CD4-positive, alpha-beta T cell treated with Interleukin-17A for 4 hours (primary cell): ENCODE measurements around the gene PLCG2.
"Not testable (repeated sequence)": the region's sequence is repeated elsewhere in the genome, so short reads cannot be mapped to it uniquely, and the experiment has no call there.

Experiments used
- DNase-seq: peaks from one replicate; pipeline ENCODE4 v3.0.0-alpha.2; 2020; ENCODE audit warnings: mixed read lengths

Gene PLCG2

GRCh38 chr16:81921085-81921814 lies 142.2 kb downstream of the PLCG2 start:
- DNase-seq: no peak

DNA sequence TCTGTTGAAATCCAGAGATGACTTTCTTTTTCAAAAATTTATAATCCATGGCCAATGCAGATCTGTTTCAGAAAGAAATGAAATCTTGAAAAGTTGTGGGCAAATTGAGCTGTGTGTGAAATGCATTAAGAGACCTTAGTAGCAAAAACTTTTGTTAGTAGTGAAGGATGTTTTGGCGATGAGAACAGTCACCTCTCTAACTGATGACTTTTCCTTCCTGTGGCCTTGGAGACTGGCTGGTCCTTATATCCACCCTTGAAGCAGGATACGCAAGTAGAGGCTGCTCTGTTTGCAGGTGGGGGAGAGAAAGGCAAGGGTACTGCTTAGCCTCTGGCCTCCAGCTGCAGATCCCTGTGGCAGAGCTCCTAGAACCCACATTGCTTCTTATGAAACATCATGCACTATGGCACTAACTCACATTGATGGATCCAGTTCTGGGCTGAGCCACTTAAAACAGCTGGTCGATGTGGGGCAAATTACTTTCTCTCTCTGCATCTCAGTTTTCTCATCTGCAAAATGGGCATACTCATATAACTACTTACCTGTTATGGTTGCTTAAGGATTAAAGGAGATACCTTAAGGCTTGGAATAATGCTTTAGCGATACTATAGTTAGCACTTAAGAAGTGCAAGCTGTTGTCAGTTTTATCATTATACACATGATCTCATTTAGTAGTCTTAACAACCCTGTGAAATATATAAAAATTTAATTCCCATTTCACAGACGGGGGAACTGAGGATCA lies 142.9 kb downstream of the PLCG2 start:
- no peak for DNase-seq

DNA sequence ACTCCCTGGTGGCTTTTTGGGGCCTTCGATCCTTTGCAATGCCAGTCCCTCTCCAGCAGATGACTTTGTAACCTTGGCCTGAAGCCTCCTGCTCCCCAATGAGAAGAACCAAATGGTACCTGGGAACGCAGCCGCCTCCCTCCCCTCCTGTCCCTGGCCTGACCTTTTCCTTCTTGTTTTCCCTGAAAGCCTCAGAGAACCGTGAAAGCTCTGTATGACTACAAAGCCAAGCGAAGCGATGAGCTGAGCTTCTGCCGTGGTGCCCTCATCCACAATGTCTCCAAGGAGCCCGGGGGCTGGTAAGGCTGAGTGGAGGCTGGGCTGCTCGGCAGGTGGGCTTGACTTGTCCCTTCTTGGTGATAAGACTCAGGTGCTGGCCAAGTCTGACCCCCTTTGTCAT lies 144.2 kb downstream of the PLCG2 start:
- no peak for DNase-seq

GRCh38 chr16:81925016-81925415 lies 145.9 kb downstream of the PLCG2 start:
- DNase-seq: no peak

GRCh38 chr16:81926036-81926435 lies 146.9 kb downstream of the PLCG2 start:
- no peak for DNase-seq

- no peak for DNase-seq
These were observed 148.6 kb downstream of the PLCG2 start for GRCh38 chr16:81927561-81928185.

- DNase-seq: no peak
These were observed 149.3 kb downstream of the PLCG2 start for GRCh38 chr16:81928271-81928918.

- no peak for DNase-seq
These were observed 149.9 kb downstream of the PLCG2 start for GRCh38 chr16:81928975-81929374.

GRCh38 chr16:81929841-81930240 lies 150.8 kb downstream of the PLCG2 start:
- no peak for DNase-seq

- DNase-seq: no peak
These were observed 152.8 kb downstream of the PLCG2 start for GRCh38 chr16:81931927-81932326.

DNA sequence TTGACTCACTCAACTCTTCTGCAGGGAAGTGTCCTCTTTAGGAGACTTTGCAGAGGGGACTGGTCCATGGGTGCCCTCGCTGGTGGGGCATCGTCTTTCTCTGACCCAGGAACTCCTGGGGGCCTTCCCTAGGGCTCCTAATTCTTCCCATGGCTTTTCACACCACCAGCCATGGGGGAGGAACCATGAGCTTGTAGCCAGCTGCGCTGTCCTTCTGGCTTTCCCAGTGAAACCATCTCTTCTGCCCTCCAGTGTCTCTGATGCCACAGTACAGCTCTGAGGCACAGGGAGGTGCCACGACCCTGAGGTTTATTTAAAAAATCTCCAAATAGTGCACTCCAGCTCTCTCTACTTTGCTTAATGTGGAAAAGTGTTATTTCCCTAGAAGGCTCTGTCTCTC lies 153.6 kb downstream of the PLCG2 start:
- no peak for DNase-seq

DNA sequence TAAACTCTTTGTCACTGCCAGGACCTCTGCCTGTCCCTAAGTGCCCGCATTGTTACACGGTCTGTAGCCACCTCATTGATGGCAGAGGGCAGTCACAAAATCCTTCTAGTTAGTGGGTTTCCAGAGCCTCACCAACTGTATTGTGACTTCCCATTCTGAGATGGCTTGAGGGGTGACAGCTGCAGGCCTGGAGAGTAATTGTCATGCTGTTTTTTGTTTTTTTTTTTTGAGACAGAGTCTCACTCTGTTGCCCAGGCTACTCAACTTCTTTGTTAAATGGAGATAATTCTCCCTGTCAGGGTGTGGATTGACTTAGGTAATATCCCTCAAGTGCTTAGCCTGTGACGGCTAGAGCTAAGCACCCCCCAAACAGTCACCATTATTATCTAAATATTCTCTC lies 154.3 kb downstream of the PLCG2 start:
- no peak for DNase-seq

DNA sequence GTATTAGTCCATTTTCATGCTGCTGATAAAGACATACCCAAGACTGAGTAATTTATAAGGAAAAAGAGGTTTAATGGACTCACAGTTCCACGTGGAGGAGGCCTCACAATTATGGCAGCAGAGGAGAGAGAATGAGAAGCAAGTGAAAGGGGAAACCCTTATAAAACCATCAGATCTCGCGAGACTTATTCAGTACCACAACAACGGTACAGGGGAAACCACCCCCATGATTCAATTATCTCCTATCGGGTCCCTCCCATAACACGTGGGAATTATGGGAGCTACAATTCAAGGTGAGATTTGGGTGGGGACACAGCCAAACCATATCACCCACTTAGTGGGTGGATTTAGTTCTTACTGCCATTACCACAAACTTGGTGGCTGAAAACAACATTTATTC lies 155.6 kb downstream of the PLCG2 start:
- DNase-seq: not testable (repeated sequence)

DNA sequence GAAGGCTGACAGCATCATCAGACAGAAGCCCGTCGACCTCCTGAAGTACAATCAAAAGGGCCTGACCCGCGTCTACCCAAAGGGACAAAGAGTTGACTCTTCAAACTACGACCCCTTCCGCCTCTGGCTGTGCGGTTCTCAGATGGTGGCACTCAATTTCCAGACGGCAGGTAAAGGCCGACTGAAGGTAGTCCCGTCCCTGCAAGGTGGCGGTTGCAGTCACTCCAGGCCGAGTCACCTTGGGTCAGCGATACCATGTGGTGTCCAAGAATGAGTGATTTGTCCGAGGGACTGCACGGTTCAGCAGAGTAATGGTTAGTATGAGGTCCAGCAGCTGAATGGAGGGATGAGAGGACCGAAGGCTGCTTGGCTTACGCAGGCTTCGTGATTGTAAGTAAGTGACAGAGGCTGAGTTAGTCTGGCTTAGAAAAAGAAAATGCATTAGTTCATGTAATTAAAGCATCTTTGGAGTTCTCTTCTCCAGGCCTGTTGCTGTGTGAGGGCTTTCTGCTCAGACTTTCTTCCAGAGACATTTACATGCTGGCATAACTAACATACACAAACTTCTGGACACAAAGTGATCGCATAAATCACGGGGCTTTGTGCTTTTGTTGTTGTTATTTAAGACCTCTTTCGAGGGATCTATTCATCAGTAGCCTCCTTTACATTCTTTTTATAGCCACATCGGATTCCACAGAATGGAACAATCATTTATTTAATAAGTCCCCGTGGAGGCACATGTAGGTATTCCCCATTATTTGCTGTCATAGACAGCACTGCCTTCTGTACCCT lies 157.3 kb downstream of the PLCG2 start:
- DNase-seq: no peak

DNA sequence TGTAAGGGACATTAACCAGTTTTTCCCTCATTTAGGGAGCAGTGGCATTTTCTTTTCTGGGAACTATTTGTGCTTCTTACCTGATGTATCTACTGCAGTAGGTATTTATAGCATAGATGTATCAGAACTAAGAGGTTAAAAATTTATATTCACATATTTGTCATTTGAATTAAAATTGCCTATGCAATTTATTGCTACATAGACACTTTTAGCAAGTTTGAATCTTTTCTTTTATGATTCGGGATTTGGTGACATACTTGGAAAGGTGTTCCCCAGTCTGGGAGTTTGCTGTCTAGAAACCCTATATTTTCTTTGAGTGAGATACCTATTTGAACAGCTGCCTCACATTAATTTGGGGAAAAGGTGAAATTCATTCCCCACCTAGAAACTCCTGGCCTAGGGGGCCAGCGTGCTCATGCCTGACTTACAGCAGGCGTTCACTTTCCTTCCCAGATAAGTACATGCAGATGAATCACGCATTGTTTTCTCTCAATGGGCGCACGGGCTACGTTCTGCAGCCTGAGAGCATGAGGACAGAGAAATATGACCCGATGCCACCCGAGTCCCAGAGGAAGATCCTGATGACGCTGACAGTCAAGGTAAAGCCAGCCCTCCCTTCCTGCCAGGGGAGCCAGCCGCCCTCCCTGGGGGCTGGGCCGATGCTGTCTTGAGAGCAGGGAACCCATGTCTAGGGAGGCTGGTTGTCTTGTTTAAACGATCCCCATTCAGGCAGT lies 158.4 kb downstream of the PLCG2 start:
- DNase-seq: no peak

GRCh38 chr16:81938326-81939163 lies 159.5 kb downstream of the PLCG2 start:
- DNase-seq: no peak

DNA sequence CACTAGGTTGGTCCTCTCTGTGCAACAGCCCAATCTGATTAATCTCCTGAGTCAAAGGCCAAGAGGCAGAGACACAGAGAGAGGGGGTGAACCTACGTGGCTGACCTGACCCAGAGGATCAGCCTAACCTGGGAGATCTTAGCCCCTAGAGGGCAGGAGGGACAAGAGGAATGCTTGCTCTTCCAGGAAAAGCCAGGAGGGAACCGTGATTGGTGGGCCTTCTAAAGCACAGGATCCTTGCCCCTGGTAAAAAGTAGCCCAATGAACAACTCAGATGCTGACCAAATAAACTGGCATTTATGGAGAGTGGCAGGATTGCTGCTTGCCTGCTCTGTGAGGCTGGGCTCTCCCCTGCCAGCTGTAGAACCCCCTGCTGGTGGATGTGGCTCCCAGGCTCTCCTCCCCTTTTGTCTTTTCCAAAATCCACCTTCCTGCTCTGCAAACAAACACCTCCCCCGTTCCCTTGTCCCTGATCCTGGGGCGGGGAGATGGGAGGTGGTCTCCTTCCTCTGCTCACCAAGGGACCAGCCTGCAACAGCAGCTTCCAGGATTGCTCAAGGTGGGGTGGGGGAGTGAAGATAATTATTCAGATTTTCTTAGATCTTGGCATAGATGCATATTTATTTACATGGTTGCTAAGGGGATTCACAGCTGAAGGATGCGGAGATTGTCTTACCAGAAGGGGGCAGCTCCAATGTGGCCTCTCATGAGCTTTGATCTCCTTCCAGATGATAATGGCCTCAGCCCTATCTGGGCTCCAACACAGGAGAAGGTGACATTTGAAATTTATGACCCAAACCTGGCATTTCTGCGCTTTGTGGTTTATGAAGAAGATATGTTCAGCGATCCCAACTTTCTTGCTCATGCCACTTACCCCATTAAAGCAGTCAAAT lies 160.3 kb downstream of the PLCG2 start:
- no peak for DNase-seq

- no peak for DNase-seq
These were observed 161.9 kb downstream of the PLCG2 start for GRCh38 chr16:81940781-81941560.

DNA sequence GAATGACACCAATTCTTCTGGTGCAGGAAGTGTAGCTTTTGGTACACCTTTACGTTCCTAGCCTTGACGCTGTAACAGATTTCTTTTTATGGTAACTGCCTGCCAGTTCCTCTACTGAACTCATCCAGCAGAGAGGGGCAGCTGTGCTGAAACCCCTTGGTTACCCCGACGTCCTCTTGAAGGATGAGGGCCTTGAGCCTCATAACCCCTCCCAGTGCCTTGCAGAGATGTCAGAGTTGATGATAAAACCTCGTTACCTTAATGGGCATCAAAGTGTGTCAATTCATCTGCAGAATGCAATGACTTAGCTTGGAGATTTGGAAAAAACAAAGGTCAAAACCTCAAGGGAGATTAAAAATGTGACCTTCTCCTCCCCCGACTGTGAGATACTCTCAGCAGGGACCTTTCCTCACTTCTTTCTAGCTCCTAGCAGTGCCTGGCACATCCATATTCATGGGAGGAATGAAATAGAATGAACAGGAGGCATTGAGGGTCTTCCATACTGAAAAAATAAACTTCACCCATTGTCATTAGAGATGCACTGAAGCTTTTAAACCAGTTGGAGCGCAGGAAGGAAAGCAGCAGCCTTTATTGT lies 163.0 kb downstream of the PLCG2 start:
- DNase-seq: no peak
